Occipital lobe (tissue), 2 donors: ENCODE data around the gene SPSB4. TPM values are rescaled to one million over a fixed set of nuclear protein-coding genes. Genes with fewer than 3 reads are reported as not detected.
A peak's percentile ranks its signal among the peaks of the same experiment; 100 is the strongest.
"Not testable (repeated sequence)": the region's sequence is repeated elsewhere in the genome, so short reads cannot be mapped to it uniquely, and the experiment has no call there.

Experiments
- DNase-seq: peaks from one replicate; lab custom pipeline; 2025; lab: John Stamatoyannopoulos, UW
- total RNA-seq: library from RNA; depleted of rRNA; stranded (reverse); fragments of >200 nt; gene quantifications from one replicate; pipeline ENCODE4 v1.2.3, GENCODE V29; 2014

SPSB4 gene
- 8.3 TPM for total RNA-seq

DNA sequence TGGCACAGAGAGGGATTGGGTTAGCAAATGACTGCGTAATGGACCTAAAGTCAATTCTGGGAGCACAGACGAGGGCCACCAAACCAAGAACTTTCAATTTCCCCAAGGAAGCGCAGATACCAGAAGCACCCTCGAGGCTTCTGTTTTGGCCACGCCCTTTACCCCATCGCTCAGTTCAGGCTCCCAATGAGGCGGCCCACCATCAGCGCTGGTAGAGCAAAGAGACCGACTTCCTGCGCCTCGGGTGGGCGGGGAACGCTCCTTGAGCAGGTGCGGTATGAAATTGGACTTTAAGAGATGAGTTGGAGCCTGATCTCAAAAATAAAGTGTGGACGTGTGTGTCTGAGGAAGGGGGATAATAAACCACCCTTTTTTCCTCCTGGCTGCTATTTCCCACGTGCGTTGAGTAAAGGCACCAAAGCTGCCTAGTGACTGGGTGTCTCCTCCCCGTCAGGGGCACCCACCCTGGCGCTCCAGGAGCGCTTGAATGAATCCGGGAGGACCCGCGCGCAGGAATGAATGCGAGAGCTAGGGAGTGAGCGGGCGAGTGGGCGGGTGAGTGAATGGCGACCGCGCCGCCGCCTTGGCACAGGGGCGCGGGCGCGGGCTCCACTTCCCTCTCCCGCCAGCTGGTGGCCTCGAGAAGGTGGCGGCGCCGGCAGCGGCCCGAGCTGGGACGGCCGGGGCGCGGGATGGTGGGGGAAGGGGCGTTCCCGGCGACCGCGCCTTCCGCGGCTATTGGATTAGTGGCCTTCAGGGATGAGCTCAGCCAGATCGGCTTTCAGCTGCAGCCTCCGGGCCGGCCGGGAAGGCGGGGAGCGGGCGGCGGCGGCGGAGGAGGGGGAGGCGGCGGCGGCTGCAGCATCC, at the start of gene SPSB4:
Gene SPSB4, plus strand, starts transcription at position 772 of the 867 bp plus-strand sequence. CDS start 14,758 bp downstream, outside the sequence.
- peak; percentile 29 for DNase-seq

DNA sequence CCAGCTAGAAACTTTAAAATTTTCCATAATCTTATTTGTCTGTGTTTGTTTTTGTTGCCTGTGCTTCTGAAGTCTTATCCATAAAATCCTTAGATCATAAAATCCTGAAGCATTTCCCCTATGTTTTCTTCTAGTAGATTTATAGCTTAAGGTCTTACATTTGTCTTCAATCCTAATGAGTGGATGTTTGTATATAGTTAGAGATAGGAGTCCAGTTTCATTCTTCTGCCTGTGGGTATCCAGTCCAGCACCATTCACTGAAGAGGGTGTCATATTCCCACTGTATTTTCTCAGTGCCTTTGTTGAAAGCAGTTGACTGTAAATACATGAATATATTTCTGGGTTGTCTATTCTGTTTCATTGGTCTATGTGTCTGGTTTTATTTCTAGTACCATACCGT, 44.8 kb upstream of the SPSB4 start:
- DNase-seq, result no peak

DNA sequence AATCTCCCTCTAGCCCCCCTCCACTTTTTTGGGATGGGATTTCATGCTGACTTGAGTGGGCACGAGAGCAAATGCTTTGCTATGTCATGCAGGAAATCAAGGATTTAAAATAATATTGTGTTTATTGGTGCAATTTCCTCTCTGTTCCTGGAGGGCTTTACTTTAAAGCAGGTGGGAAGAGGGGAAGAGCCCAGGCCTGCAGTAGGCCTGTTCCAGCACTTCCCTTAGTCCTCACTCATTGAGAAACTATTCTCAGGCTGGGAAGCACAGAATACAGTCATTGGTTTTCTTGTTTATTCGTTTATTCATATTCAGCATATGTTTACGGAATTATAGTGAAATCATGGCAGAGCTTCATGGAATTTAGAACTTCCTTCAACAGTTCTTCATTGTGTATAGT, 41.7 kb upstream of the SPSB4 start:
- no peak for DNase-seq

GRCh38 chr3:141011232-141011996, 39.7 kb upstream of the SPSB4 start:
- peak; percentile 61 for DNase-seq

DNA sequence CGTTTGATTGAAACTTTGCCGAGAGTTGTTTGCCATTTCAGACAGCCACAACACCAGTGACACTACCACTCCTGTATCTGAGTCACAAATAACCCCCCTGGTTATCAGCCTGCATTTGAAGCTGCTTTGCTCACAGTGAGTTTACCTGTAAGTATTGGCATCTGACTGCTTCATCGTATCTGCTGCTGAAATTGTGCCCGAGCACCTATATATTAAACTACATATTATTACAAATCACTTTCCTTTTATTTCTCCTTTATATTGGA, 39.2 kb upstream of the SPSB4 start:
- DNase-seq, result no peak

DNA sequence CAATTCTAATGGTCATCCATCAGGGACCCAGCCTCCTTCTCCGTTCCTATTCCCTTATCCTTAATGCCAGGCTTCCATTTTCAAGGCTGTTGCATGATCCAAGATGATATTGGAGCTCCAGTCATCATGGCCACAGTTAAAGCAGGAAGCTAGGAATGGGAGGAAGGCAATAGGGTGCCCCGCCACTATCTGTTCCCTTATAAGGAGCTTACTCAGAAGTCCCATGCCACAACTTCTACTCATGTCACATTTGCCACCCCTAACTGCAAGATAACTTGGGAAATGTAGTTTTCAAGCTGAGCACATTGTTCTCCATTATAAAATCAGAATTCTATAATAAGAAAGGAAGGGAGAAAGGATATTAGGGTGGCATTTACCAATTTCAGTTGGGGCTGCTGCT, 38.6 kb upstream of the SPSB4 start:
- no peak for DNase-seq

DNA sequence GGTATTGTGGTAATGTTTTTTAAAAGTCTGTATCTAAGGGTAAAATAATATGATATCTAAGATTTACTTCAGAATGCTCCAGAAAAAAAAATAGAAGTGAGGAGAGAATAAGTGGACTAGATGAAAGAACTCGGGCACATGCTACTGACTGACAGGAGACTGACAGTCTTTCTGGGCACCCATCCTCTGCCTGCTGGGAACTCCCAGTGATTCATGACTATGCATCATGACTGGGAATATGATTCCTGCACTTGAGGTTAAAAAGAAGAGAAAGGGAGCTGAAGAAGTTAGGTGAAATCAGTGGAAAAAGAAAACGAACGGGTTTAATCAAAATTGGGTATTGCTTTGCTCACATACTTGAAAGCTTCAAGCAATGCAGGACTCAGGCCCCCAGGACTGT, 35.7 kb upstream of the SPSB4 start:
- DNase-seq, result no peak

GRCh38 chr3:141017366-141018322, 33.5 kb upstream of the SPSB4 start:
- not testable (repeated sequence) for DNase-seq

GRCh38 chr3:141019244-141019643, 31.9 kb upstream of the SPSB4 start:
- DNase-seq, result no peak

GRCh38 chr3:141020143-141020830, 30.9 kb upstream of the SPSB4 start:
- no peak for DNase-seq

GRCh38 chr3:141021261-141021660, 29.9 kb upstream of the SPSB4 start:
- DNase-seq, result no peak

- no peak for DNase-seq
Observed at GRCh38 chr3:141030296-141030695, 20.9 kb upstream of the SPSB4 start.

GRCh38 chr3:141039589-141039988, 11.6 kb upstream of the SPSB4 start:
- DNase-seq, result no peak

DNA sequence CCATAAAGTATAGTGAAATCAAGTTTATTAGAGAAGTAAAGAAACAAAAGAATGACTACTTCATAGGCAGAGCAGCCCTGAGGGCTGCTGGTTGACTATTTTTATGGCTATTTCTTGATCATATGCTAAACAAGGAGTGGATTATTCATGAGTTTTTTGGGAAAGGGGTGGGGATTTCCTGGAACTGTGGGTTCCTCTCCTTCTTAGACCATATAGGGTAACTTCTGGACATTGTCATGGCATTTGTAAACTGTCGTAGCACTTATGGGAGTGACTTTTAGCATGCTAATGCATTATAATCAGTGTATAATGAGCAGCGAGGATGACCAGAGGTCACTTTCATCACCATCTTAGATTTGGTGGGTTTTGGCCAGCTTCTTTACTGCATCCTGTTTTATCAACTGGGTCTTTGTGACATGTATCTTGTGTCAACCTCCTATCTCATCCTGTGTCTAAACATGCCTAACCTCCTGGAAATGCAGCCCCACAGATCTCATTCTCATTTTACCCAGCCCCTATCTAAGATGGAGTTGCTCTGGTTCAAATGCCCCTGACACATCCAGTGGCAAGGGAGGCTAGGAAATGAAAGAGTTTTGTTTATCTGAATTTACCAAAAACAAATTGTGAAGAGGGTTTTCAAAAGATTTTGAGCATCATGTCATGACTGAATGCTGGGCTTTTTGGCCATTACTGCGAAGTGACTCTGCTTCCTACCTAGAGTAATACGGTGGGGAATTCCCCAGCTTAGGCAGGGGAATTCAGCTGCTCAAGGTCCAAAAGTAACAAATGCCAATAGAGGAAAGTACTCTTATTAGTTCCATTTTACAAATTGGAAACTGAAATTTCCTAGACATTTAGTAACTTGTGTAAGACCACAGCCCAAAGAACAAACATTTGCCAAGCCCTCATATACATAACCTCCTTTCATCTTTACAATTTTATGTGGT, 6.2 kb upstream of the SPSB4 start:
- no peak for DNase-seq

DNA sequence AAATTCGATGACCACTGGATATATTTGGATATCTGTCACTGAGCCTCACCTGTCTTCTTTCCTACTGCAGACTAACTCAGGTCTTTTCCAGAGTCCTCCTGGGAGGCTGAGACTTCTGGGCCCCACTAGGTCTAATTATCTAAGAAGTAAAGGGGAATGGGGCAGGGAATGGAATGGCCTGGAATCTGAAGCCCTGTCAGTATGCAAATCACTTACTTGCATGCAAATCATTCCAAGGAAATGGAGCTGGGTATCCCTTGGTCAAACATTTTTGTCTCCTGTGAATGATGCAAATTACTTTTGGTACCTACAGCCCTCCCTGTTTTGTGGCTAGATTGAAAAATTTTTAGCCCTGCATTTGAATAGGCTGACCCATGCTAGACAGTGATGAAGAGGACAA, 5.3 kb upstream of the SPSB4 start:
- no peak for DNase-seq

GRCh38 chr3:141047168-141047567, 4.0 kb upstream of the SPSB4 start:
- no peak for DNase-seq

- DNase-seq, result no peak
Observed at GRCh38 chr3:141049681-141050080, 1.5 kb upstream of the SPSB4 start.

DNA sequence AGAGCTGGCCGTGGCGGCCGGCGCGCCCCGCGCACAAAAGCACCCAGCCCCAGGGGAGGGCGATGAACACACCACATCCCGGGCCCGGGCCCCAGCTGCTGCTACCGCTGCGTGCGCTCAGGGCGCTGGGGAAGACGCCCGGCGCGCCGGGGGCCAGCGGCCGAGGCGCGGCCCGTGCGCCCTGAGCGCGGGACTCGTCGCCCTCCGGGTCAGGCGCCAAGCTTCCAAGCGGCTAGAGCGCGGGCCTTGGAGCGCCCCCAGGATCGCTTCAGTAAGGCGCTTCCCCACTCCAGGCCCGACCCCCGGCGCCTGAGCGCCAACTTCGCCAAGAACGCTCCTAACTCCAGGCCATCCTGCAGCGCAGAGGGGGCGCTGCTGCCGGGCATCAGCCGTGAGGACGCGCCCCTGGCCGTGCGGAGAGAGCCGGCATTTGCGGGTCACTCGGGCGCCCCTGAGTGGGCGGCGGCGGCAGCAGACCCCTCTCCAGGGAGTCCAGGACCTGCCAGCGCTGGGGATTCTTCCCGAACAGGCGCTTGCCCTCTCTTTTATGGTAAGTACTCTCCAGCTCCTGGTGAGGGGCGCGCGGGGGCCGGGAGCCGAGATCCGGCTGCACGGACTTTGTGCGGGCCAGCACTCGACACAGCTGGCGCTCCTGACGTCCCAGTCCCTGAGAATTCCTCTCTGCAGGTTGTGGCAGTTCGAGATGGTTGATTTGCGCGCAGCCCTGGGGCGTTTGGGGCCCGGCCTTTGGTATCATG, 475 bp downstream of the SPSB4 start:
- DNase-seq, result no peak
